Measurements from ENCODE around the gene SUMF2.
A peak's percentile ranks its signal among the peaks of the same experiment; 100 is the strongest.
"Not testable (repeated sequence)": the region's sequence is repeated elsewhere in the genome, so short reads cannot be mapped to it uniquely, and the experiment has no call there.

SUMF2 gene

GRCh38 chr7:56063882-56064625, at the start of gene SUMF2:
TSS of gene SUMF2 (plus strand) at chr7:56064286. CDS start at chr7:56064312, 26 bp downstream.
- peak; percentile 86 for DNase-seq

GRCh38 chr7:56017015-56017414, 47.1 kb upstream of the SUMF2 start:
- DNase-seq, result not testable (repeated sequence)

DNA sequence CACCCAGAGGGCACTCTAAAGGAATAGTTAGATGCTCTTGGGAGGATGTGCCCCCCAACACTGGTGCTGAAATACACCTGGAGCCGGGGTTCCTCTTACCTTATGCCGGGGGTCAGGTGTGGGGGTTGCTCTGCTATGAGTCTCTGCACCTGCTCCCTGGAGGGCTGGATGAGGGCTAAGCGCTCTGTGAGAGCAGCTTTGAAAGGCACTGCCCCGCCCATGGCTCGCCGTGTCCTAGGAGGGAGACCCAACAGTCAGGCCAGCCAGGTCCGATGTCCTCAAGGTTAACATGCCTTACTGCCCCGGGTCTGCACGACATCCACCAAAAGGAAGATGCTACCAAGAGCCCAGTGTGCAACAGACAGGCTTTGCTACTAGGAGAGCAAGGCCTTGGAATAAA, 44.6 kb upstream of the SUMF2 start:
- DNase-seq, result no peak

- no peak for DNase-seq
Observed at GRCh38 chr7:56023500-56023899, 40.6 kb upstream of the SUMF2 start.

GRCh38 chr7:56026538-56026937, 37.5 kb upstream of the SUMF2 start:
- DNase-seq, result no peak

DNA sequence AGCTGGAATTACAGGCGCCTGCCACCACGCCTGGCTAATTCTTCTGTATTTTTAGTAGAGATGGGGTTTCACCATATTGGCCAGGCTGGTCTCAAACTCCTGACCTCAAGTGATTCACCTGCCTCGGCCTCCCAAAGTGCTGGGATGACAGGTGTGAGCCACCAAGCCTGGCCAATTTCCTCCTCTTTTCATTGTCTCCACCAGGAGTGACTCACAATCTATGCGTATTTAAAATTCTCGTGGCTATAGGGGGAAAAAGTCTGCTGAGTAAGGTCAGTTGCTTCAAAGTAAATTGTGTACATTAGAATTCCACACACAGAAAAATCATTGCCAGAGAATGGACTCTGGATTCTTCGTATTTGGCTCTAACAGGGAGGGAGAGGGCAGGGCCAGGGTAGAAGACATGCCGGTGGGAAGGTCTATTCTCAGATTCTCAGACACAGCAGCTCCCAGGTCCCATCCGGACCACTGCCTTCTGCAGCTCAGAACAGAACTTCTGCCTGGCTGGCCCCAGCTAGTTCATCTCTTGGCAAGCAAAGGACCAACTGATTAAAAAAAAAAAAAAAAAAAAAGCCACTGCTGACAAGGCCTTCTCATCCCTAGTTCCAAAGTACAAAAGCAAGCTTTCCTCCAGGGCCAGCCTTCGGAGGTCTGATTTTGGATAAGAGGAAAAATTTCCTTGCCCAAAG, 35.0 kb upstream of the SUMF2 start:
- DNase-seq, result no peak

GRCh38 chr7:56030340-56030739, 33.7 kb upstream of the SUMF2 start:
- no peak for DNase-seq

- not testable (repeated sequence) for DNase-seq
Observed at GRCh38 chr7:56031556-56031955, 32.5 kb upstream of the SUMF2 start.

GRCh38 chr7:56032578-56032977, 31.5 kb upstream of the SUMF2 start:
- DNase-seq, result not testable (repeated sequence)

DNA sequence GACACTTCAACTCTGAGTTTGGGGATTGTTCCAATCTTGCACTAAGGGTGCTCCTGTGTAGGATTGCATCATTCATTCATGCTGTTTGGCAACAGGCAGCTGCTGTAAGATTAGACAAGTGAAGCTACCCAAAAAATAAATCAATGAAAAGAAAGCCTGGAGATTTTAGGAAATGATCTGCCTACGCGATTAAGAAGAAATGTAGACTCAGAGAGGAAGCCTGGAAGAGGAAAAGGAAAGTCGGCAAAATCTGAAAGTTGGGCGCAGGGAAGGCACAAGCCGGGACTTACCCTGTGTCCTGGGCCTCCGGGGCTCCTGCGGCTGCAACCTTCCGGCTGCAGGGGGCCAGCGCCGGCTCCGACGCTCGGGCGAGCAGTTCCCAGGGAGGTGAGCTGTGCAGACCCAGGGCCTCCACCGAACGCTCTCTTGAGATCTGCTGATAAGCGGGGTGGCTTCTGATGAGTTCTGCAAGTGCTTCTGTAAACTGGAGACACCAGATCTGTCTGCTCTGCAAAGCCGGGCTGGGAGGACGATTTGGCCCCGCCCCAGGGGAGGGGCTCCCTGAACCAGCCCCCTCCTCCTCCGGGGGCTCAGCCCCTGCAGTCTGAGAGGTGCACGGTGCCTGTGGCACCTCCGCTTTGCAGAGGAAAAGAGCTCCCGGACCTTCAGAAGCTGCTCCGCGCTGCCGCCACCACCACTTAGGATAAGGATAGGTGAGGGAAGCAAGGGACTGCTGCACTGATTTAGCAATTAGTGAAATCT, 30.2 kb upstream of the SUMF2 start:
- peak; percentile 61 for DNase-seq

- no peak for DNase-seq
Observed at GRCh38 chr7:56040730-56041129, 23.4 kb upstream of the SUMF2 start.

GRCh38 chr7:56045758-56046157, 18.3 kb upstream of the SUMF2 start:
- DNase-seq, result not testable (repeated sequence)

- DNase-seq, result no peak
Observed at GRCh38 chr7:56046721-56047445, 17.2 kb upstream of the SUMF2 start.

- DNase-seq, result not testable (repeated sequence)
Observed at GRCh38 chr7:56047446-56048116, 16.5 kb upstream of the SUMF2 start.

DNA sequence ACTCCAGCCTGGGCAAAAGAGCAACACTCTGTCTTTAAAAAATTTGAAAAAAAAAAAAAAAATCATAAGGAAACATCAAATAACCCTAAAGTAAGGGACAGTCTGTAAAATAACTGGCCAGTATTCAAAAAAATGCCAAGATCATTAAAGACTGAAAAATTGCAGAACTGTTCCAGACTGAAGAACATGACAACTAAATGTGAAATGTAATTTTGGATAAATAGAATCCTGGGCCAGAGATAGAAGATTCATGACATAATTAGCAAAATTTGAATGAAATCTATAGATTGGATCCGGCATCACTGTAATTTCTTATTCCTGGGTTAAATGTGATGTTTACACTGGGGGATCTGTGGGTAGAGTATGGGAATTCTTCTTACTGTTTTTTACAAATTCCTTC, 15.8 kb upstream of the SUMF2 start:
- DNase-seq, result no peak

- DNase-seq, result not testable (repeated sequence)
Observed at GRCh38 chr7:56048763-56049162, 15.3 kb upstream of the SUMF2 start.

DNA sequence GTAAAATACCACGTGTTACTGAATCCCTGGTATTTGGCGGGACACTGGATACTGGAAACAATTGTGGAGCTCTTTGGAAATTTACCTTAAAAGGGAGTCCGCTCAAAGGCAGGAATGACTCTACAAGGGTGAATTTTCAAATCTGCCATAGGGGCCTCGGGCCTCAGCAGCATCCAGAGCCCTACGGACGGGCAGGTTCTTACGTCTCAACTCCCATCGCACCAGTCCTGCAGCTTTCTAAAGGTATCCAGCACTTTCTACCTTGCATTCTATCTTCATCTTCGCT, 13.1 kb upstream of the SUMF2 start:
- DNase-seq, result no peak

- peak; percentile 86 for DNase-seq
Observed at GRCh38 chr7:56051339-56052191, 12.5 kb upstream of the SUMF2 start, which contains the start of the genes CCT6A and PSPH. TSS of gene CCT6A (plus strand) at chr7:56051765. CDS start at chr7:56051849, 84 bp downstream. TSS of gene PSPH (minus strand) at chr7:56051444. CDS start at chr7:56021212, 30,232 bp downstream.

DNA sequence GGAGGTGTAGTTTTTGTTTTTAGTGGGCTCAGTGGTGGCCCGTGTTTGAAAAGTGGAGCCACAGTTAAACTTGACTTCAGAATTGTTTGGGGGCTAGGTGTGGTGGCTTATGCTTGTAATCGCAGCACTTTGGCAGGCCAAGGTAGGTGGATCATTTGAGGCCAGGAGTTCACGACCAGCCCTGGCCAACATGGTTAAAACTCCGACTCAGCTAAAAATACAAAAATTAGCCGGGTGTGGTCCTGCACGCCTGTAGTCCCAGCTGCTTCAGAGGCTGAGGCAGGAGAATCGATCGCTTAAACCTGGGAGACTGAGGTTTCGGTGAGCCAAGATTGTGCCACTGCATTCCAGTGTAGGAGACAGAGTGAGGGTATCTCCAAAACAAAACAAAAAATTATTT, 10.7 kb upstream of the SUMF2 start:
- no peak for DNase-seq

DNA sequence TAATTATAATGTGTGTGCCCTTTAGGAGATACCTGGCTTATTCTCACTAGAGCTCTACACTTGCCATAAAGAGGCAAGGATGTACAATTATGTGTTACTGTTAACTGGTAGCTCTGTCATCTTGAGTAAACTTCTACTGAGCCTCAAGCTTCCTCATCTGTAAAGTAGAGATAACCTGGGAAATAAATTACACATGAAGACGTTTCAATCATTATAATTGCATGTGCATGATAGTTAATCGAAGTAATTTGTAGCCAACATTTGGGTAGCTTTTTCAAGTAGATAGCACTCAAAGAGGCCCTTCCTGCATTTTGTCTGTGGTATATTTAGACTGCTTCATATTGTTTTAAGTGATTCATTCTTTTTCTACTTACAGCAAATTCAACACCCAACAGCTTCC, 10.1 kb upstream of the SUMF2 start:
- DNase-seq, result no peak

DNA sequence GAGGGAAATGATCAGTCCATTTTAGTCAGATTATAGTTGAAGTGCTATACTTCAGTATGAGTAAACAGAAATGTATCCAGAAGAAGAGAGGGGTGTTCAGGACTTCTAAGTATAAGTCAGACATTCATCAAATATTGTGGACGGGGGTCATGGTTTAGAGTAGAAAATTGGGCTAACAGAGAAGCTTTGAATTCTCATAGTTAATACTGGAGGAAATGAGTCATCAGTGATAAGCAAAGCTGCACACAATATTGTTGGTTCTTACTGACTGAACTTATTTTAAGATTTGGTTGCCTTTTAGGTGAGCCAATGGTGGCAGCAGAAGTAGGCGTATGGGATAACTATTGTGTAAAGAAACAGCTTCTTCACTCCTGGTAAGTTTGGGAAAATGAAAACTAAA, 1.7 kb upstream of the SUMF2 start:
- no peak for DNase-seq

Data from activated T-cell treated with anti-CD3 and anti-CD28 coated beads for 4 hours (primary cell).